ENCODE data around the gene PANK3. TPM values are rescaled to one million over a fixed set of nuclear protein-coding genes. Genes with fewer than 3 reads are reported as not detected.

The PANK3 gene
- total and polyA plus RNA-seq, 10 of the 15 experiments (the other 5 are each of a cell fraction or from before 2014, with no cell fraction given) = 4.7 to 43.7 (median 23.9) TPM

- intact Hi-C loops (cut with micrococcal nuclease; ENCODE audit: unreplicated experiment) (no loop called here), in situ Hi-C loops (cut with MboI) (no loop called here)
- Histone ChIP-seq H3K79me2 (ENCODE audit: control insufficient read depth, insufficient read depth, low read length) (no peaks in the 10 kb centered on the region), H2AFZ (ENCODE audit: control insufficient read depth, low read depth, low read length) (no peak overlapping the region), H3K4me1 (ENCODE audit: control insufficient read depth, insufficient read depth, low read length) (peaks cover 6% of the 10 kb centered on the region; the same call in 1 of the 2 replicates), H3K9me3 (replicated peaks; ENCODE audit: control insufficient read depth, insufficient read depth, low read length) (no peaks in the 10 kb centered on the region), H3K27ac (ENCODE audit: control insufficient read depth, insufficient read depth) (no peak overlapping the region), H3K9ac (ENCODE audit: control insufficient read depth, insufficient read depth, low read length) (no peak overlapping the region), H3K36me3 (ENCODE audit: control insufficient read depth in 2 of 2, insufficient read depth in 2 of 2, low read length in 1 of 2) (no peaks in the 10 kb centered on the region), H4K20me1 (ENCODE audit: control insufficient read depth, insufficient read depth) (no peaks in the 10 kb centered on the region), H3K4me2 (ENCODE audit: control insufficient read depth, insufficient read depth) (no peak overlapping the region), H3K27me3 (replicated peaks in 1 of 2; ENCODE audit: control insufficient read depth in 2 of 2, insufficient read depth in 2 of 2, low read length in 1 of 2) (no peaks in the 10 kb centered on the region; a peak in 1 of 4 replicates), H3K4me3 (no peak overlapping the region)
- FAIRE-seq (no peak), ATAC-seq (no peak), DNase-seq (ENCODE audit: low read depth, low spot score) (no peak)
- SMC1A ChIA-PET (ENCODE audit: uncharacterized antibody, unreplicated experiment) = interaction anchor here (0.7 to 0.9 kb wide), 2 partner anchors 20 to 1241 kb away, joined by 3 to 4 read pairs; no protein-coding TSS in a partner anchor
- RAD21 ChIA-PET (ENCODE audit: unreplicated experiment) = no interaction called here
- WGBS (ENCODE audit: insufficient coverage, insufficient replicate concordance, low lambda C conversion rate, missing lambda C conversion rate) = 36% methylated on average over 4 of the region's 4 CpGs
- POLR2A ChIA-PET = no interaction called here
- CTCF ChIA-PET = no interaction called here
- TF ChIP-seq RFX5 (IDR thresholded peaks at IDR 0.05; ENCODE audit: low read depth, low read length) (no peak), NFYA (IDR thresholded peaks at IDR 0.05; ENCODE audit: borderline replicate concordance, low read depth, low read length) (no peak), ZBED1 (IDR thresholded peaks at IDR 0.05; ENCODE audit: borderline replicate concordance) (no peak), NR2C1 (IDR thresholded peaks at IDR 0.05) (no peak), PBX3 (IDR thresholded peaks at IDR 0.05; ENCODE audit: insufficient replicate concordance, low read depth, low read length) (no peak), MYC (IDR thresholded peaks at IDR 0.05; ENCODE audit: insufficient read depth, insufficient read length, insufficient replicate concordance, low read length, severe bottlenecking) (no peak), BCL11A (IDR thresholded peaks at IDR 0.05; ENCODE audit: low read depth, low read length) (no peak)
- BruUV-seq (replicated peaks) = no TSS peak
These were observed 33.0 kb upstream of the PANK3 start for GRCh38 chr5:168612123-168612522.

- intact Hi-C loops (cut with micrococcal nuclease; ENCODE audit: unreplicated experiment) (no loop called here), in situ Hi-C loops (cut with MboI) (no loop called here)
- CTCF ChIA-PET = no interaction called here
- Histone ChIP-seq H3K9me3 (replicated peaks; ENCODE audit: control insufficient read depth, insufficient read depth, low read length) (no peaks in the 10 kb centered on the region), H2AFZ (ENCODE audit: control insufficient read depth, low read depth, low read length) (no peak overlapping the region), H3K4me2 (ENCODE audit: control insufficient read depth, insufficient read depth) (no peak overlapping the region), H4K20me1 (ENCODE audit: control insufficient read depth, insufficient read depth) (no peaks in the 10 kb centered on the region), H3K4me3 (no peak overlapping the region), H3K27ac (ENCODE audit: control insufficient read depth, insufficient read depth) (no peak overlapping the region), H3K27me3 (replicated peaks in 1 of 2; ENCODE audit: control insufficient read depth in 2 of 2, insufficient read depth in 2 of 2, low read length in 1 of 2) (no peaks in the 10 kb centered on the region; a peak in 1 of 4 replicates), H3K9ac (ENCODE audit: control insufficient read depth, insufficient read depth, low read length) (no peak overlapping the region), H3K36me3 (ENCODE audit: control insufficient read depth in 2 of 2, insufficient read depth in 2 of 2, low read length in 1 of 2) (no peaks in the 10 kb centered on the region), H3K79me2 (ENCODE audit: control insufficient read depth, insufficient read depth, low read length) (no peaks in the 10 kb centered on the region), H3K4me1 (ENCODE audit: control insufficient read depth, insufficient read depth, low read length) (peaks cover 6% of the 10 kb centered on the region; the same call in 1 of the 2 replicates)
- WGBS (ENCODE audit: insufficient coverage, insufficient replicate concordance, low lambda C conversion rate, missing lambda C conversion rate) = 93% methylated on average over 7 of the region's 7 CpGs
- no TSS peak for BruUV-seq (replicated peaks)
- POLR2A ChIA-PET = no interaction called here
- ATAC-seq (no peak), DNase-seq (ENCODE audit: low read depth, low spot score) (no peak), FAIRE-seq (no peak)
- RAD21 ChIA-PET (ENCODE audit: unreplicated experiment) = no interaction called here
- SMC1A ChIA-PET (ENCODE audit: uncharacterized antibody, unreplicated experiment) = interaction anchor here (0.9 kb wide), 1 partner anchor 19 kb away, joined by 4 read pairs; no protein-coding TSS in a partner anchor
- no peak for TF ChIP-seq TARDBP (IDR thresholded peaks at IDR 0.05; ENCODE audit: borderline replicate concordance)
- TF ChIP-seq NFYB (IDR thresholded peaks at IDR 0.05; ENCODE audit: insufficient read depth, low read depth, low read length) = no peak
- TF ChIP-seq KAT2A (conservative IDR thresholded peaks at IDR 0.05; ENCODE audit: control insufficient read depth, low read depth, low read length) = no peak
- no peak for TF ChIP-seq ZNF687 (IDR thresholded peaks at IDR 0.05)
- no peak for TF ChIP-seq CBX3 (IDR thresholded peaks at IDR 0.05; ENCODE audit: borderline replicate concordance, low read depth)
- no peak for TF ChIP-seq RAD21 (IDR thresholded peaks at IDR 0.05; ENCODE audit: insufficient read depth, low read depth, low read length)
- no peak for TF ChIP-seq RB1 (IDR thresholded peaks at IDR 0.05; ENCODE audit: borderline replicate concordance)
These were observed 32.0 kb upstream of the PANK3 start for GRCh38 chr5:168611165-168611564.
